Activated T-cell treated with anti-CD3 and anti-CD28 coated beads, Interleukin-2, amount 50 U/mL, for 1 hour (primary cell): ENCODE results near the gene WDR48.
"Not testable (repeated sequence)": the region's sequence is repeated elsewhere in the genome, so short reads cannot be mapped to it uniquely, and the experiment has no call there.

Source experiments
- DNase-seq: peaks from one replicate; pipeline ENCODE4 v3.0.0-alpha.2; 2020

The WDR48 gene

GRCh38 chr3:39051649-39052561 lies at the start of gene WDR48, which contains the start of gene SCN11A:
Gene WDR48 (plus strand): TSS chr3:39052016. CDS start chr3:39052026, 10 bp downstream.
Gene SCN11A (minus strand): TSS chr3:39051944. CDS start chr3:38950362, 101,582 bp downstream.
- peak; percentile 87 for DNase-seq

GRCh38 chr3:39005295-39005694 lies 46.5 kb upstream of the WDR48 start:
- no peak for DNase-seq

- no peak for DNase-seq
Measured at GRCh38 chr3:39011191-39011736, 40.6 kb upstream of the WDR48 start.

- no peak for DNase-seq
Measured at GRCh38 chr3:39013289-39013688, 38.5 kb upstream of the WDR48 start.

GRCh38 chr3:39013921-39014509 lies 37.8 kb upstream of the WDR48 start:
- no peak for DNase-seq

- DNase-seq: no peak
Measured at GRCh38 chr3:39015418-39015817, 36.4 kb upstream of the WDR48 start.

GRCh38 chr3:39019299-39019698 lies 32.5 kb upstream of the WDR48 start:
- DNase-seq: no peak

- DNase-seq: no peak
Measured at GRCh38 chr3:39021029-39021428, 30.8 kb upstream of the WDR48 start.

GRCh38 chr3:39021465-39022285 lies 30.1 kb upstream of the WDR48 start:
- DNase-seq: no peak

GRCh38 chr3:39022286-39022630 lies 29.6 kb upstream of the WDR48 start:
- DNase-seq: no peak

- DNase-seq: no peak
Measured at GRCh38 chr3:39024497-39024896, 27.3 kb upstream of the WDR48 start.

- no peak for DNase-seq
Measured at GRCh38 chr3:39025222-39025970, 26.4 kb upstream of the WDR48 start.

GRCh38 chr3:39028546-39028945 lies 23.3 kb upstream of the WDR48 start:
- DNase-seq: no peak

GRCh38 chr3:39029556-39029955 lies 22.3 kb upstream of the WDR48 start:
- no peak for DNase-seq

- DNase-seq: no peak
Measured at GRCh38 chr3:39038165-39038564, 13.7 kb upstream of the WDR48 start.

- DNase-seq: no peak
Measured at GRCh38 chr3:39050029-39050428, 1.8 kb upstream of the WDR48 start.

GRCh38 chr3:39052583-39052982 lies 767 bp downstream of the WDR48 start:
- no peak for DNase-seq

GRCh38 chr3:39053696-39054095 lies 1.9 kb downstream of the WDR48 start:
- DNase-seq: no peak

GRCh38 chr3:39056151-39056550 lies 4.3 kb downstream of the WDR48 start:
- no peak for DNase-seq

GRCh38 chr3:39061228-39061627 lies 9.4 kb downstream of the WDR48 start:
- DNase-seq: not testable (repeated sequence)

GRCh38 chr3:39062180-39062579 lies 10.4 kb downstream of the WDR48 start:
- DNase-seq: no peak

- no peak for DNase-seq
Measured at GRCh38 chr3:39063143-39063542, 11.3 kb downstream of the WDR48 start.
